ENCODE measurements around the gene AKAP6. TPM values are rescaled to one million over a fixed set of nuclear protein-coding genes. Genes with fewer than 3 reads are reported as not detected.

The AKAP6 gene
- total and polyA plus RNA-seq, 4 donors = 0.42 to 3.2 (median 1.7) TPM

DNA sequence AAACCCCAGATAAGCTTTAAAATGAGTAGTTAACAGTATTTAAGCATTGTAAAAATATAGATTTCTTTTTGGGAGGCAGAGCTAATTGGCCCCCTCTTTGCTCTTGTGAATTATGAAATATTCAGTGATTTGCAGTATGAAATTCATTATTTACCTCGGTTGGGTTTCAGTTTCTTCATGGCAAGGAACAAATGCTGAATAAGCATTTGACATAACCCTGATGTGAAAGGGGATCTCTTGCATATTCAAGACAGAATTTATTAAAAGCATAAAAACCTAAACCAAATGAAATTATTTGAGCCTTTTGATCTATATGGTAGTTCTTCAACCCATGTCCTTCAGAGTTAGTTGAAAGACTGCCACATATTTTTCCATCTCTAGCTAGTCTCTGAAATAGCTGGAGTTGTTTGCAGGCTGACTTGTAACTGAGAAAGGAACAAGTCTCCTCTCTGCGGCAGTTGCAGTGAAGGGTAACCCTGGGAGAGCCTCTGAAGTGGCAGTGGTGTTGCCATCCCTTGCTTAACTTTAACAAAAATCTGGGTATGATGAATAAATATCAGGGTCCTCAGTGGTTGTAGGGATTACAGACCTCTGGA lies 690 bp downstream of the AKAP6 start:
- Histone ChIP-seq H3K9me3 (ENCODE audit: control insufficient read depth in 4 of 4, low read length in 3 of 4) (peaks cover 0 to 1% (median 0%) of the 10 kb centered on the region in 4 donors), H3K4me3 (ENCODE audit: low read depth in 1 of 3, low read length in 3 of 3) (no peak overlapping the region), H3K36me3 (ENCODE audit: control insufficient read depth in 4 of 4, insufficient read depth in 3 of 4, low read depth in 1 of 4, low read length in 3 of 4) (no peaks in the 10 kb centered on the region), H3K4me1 (ENCODE audit: control insufficient read depth in 4 of 4, insufficient read depth in 4 of 4, low read length in 3 of 4) (peaks cover 0 to 5% (median 1%) of the 10 kb centered on the region in 4 donors), H3K9ac (ENCODE audit: low read depth in 1 of 2, low read length in 2 of 2) (no peak overlapping the region), H3K27me3 (ENCODE audit: control insufficient read depth in 4 of 4, insufficient read depth in 4 of 4, low read length in 3 of 4) (no peaks in the 10 kb centered on the region), H3K27ac (ENCODE audit: low read depth in 1 of 2, low read length in 2 of 2) (no peak overlapping the region)
- WGBS = 89% methylated on average over 2 of the region's 2 CpGs
- TF ChIP-seq RAD21 (IDR thresholded peaks at IDR 0.05) (no peak), EGR1 (IDR thresholded peaks at IDR 0.05; ENCODE audit: low read depth in 2 of 2) (no peak), FOXA2 (IDR thresholded peaks at IDR 0.05) (no peak), GABPA (IDR thresholded peaks at IDR 0.05 in 1 of 2, conservative IDR thresholded peaks at IDR 0.05 in 1 of 2) (no peak), FOXA1 (IDR thresholded peaks at IDR 0.05) (no peak), REST (IDR thresholded peaks at IDR 0.05) (no peak), HNF4G (IDR thresholded peaks at IDR 0.05) (no peak), RXRA (IDR thresholded peaks at IDR 0.05) (no peak), ZBTB33 (IDR thresholded peaks at IDR 0.05) (no peak), YY1 (IDR thresholded peaks at IDR 0.05) (no peak), JUND (IDR thresholded peaks at IDR 0.05) (no peak), SP1 (IDR thresholded peaks at IDR 0.05) (no peak), HNF4A (conservative IDR thresholded peaks at IDR 0.05) (no peak), TAF1 (conservative IDR thresholded peaks at IDR 0.05) (no peak), NR2F2 (IDR thresholded peaks at IDR 0.05) (no peak), ATF3 (IDR thresholded peaks at IDR 0.05) (no peak)
- TF ChIP-seq, protein P1, sequence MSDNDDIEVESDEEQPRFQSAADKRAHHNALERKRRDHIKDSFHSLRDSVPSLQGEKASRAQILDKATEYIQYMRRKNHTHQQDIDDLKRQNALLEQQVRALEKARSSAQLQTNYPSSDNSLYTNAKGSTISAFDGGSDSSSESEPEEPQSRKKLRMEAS (IDR thresholded peaks at IDR 0.05) = no peak
- no peak for DNase-seq (ENCODE audit: low spot score)

DNA sequence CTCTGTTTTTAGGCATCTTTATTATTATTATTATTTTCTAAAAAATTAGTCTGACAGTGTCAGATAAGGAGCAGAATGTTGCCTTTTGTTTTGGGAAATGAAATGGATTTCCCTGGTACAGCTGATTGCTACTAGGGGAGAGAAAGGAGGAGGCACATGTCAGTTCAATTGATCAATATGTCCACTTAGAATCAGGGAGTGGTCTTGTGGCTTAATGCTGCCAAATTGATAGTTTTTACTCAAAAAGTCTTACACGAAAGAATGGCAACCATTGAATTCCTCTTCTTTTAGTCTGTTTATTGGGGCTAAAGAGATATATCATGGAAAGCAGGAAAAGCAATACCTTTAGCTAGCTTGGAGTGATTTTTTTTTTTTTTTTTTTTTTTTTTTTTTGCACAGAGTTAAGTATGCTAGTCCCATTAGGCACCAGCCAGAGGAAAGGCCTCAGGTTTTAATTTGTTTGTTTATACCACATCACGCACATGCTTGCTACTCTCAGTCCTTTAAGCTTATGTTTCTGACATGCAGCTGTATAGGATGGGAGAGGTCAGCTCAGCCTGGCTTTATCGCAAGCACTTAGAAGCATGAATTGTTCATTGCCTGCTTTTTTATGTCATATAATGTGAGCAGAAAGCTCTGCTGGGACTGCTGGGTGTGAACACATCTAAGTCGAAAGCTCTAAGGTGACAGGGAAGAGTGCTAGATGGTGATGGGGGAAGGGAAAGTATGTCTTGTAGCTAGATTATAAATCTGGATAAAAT lies 1.4 kb downstream of the AKAP6 start:
- H3K4me1 ChIP-seq (ENCODE audit: control insufficient read depth in 4 of 4, insufficient read depth in 4 of 4, low read length in 3 of 4) = peaks cover 0 to 5% (median 1%) of the 10 kb centered on the region in 4 donors
- DNase-seq (ENCODE audit: low spot score) = no peak
- H3K36me3 ChIP-seq (ENCODE audit: control insufficient read depth in 4 of 4, insufficient read depth in 3 of 4, low read depth in 1 of 4, low read length in 3 of 4) = no peaks in the 10 kb centered on the region
- H3K9ac ChIP-seq (ENCODE audit: low read depth in 1 of 2, low read length in 2 of 2) = no peak overlapping the region
- WGBS = 91% methylated on average over 4 of the region's 4 CpGs
- H3K27me3 ChIP-seq (ENCODE audit: control insufficient read depth in 4 of 4, insufficient read depth in 4 of 4, low read length in 3 of 4) = no peaks in the 10 kb centered on the region
- H3K4me3 ChIP-seq (ENCODE audit: low read depth in 1 of 3, low read length in 3 of 3) = no peak overlapping the region
- H3K9me3 ChIP-seq (ENCODE audit: control insufficient read depth in 4 of 4, low read length in 3 of 4) = peaks cover 0 to 1% (median 0%) of the 10 kb centered on the region in 4 donors
- no peak overlapping the region for H3K27ac ChIP-seq (ENCODE audit: low read depth in 1 of 2, low read length in 2 of 2)
- TF ChIP-seq GABPA (IDR thresholded peaks at IDR 0.05 in 1 of 2, conservative IDR thresholded peaks at IDR 0.05 in 1 of 2) (no peak), SP1 (IDR thresholded peaks at IDR 0.05) (no peak), NR2F2 (IDR thresholded peaks at IDR 0.05) (no peak), FOXA2 (IDR thresholded peaks at IDR 0.05) (no peak), HNF4A (conservative IDR thresholded peaks at IDR 0.05) (no peak), RXRA (IDR thresholded peaks at IDR 0.05) (no peak), EGR1 (IDR thresholded peaks at IDR 0.05; ENCODE audit: low read depth in 2 of 2) (no peak), FOXA1 (IDR thresholded peaks at IDR 0.05) (no peak), REST (IDR thresholded peaks at IDR 0.05) (no peak), RAD21 (IDR thresholded peaks at IDR 0.05) (no peak), JUND (IDR thresholded peaks at IDR 0.05) (no peak), TAF1 (conservative IDR thresholded peaks at IDR 0.05) (no peak), ZBTB33 (IDR thresholded peaks at IDR 0.05) (no peak), YY1 (IDR thresholded peaks at IDR 0.05) (no peak)
- TF ChIP-seq, protein P1 (IDR thresholded peaks at IDR 0.05) = no peak
